Measurements from ENCODE around the gene WNT4. TPM values are rescaled to one million over a fixed set of nuclear protein-coding genes. Genes with fewer than 3 reads are reported as not detected.
A peak's percentile ranks its signal among the peaks of the same experiment; 100 is the strongest.

The WNT4 gene
- total and polyA plus RNA-seq, 9 of the 15 experiments (the other 6 are each of a cell fraction or from before 2014, with no cell fraction given) = 0.01 TPM; not detected in 8

GRCh38 chr1:22075718-22076117 lies 67.2 kb downstream of the WNT4 start:
- POLR2A ChIA-PET = interaction anchor here (0.6 to 2.7 kb wide), 4 partner anchors 10 to 832 kb away, joined by 3 to 25 read pairs (median 3); partner anchors contain the start of gene CDC42
- no peak for FAIRE-seq
- Histone ChIP-seq H3K4me2 (ENCODE audit: insufficient read depth, low read length) (peak overlapping the region; percentile 7; the same call in 1 of the 2 replicates), H3K9ac (ENCODE audit: insufficient read depth in 1 of 2, low read depth in 2 of 2, low read length in 2 of 2) (no peak overlapping the region), H3K4me3 (no peak overlapping the region), H3K9me1 (ENCODE audit: control insufficient read depth, insufficient read depth, low read length) (peaks cover 3% of the 10 kb centered on the region), H3K9me3 (replicated peaks; ENCODE audit: control insufficient read depth, insufficient read depth, low read depth, low read length) (no peaks in the 10 kb centered on the region), H4K20me1 (replicated peaks; ENCODE audit: control insufficient read depth, insufficient read depth, low read length) (peaks cover 34% of the 10 kb centered on the region), H3K79me2 (ENCODE audit: control insufficient read depth, insufficient read depth, low read length) (peaks cover 95% of the 10 kb centered on the region), H3K27me3 (ENCODE audit: control insufficient read depth in 2 of 2, insufficient read depth in 2 of 2, low read length in 2 of 2) (no peaks in the 10 kb centered on the region), H3K27ac (ENCODE audit: extremely low read depth, low read depth, low read length) (peak overlapping the region; percentile 19; the same call in 1 of the 3 replicates), H2AFZ (ENCODE audit: low read depth, low read length) (no peak overlapping the region), H3K36me3 (ENCODE audit: control insufficient read depth, insufficient read depth, low read length) (peaks cover 79% of the 10 kb centered on the region), H3K4me1 (replicated peaks in 1 of 2; ENCODE audit: control insufficient read depth in 2 of 2, insufficient read depth in 2 of 2, low read length in 2 of 2) (peaks cover 13 to 22% of the 10 kb centered on the region in 2 experiments)
- in situ Hi-C loops (cut with MboI) (no loop called here), intact Hi-C loops (cut with micrococcal nuclease) (no loop called here)
- no peak for DNase-seq (ENCODE audit: extremely low read depth in 1 of 4, low spot score in 3 of 4)
- CTCF ChIA-PET (ENCODE audit: low intra/inter-chr PET ratio) = no interaction called here
- ATAC-seq = peak; percentile 48
- WGBS (ENCODE audit: insufficient coverage, low coverage, missing lambda C conversion rate) = 34% methylated on average over 2 of the region's 2 CpGs
- BruUV-seq (replicated peaks) = no TSS peak
- TF ChIP-seq PHF8 (IDR thresholded peaks at IDR 0.05; ENCODE audit: borderline replicate concordance, low read length) = no peak
- TF ChIP-seq HMBOX1 (IDR thresholded peaks at IDR 0.05) = peak; percentile 67; the same call in 1 of the 2 replicates
- no peak for TF ChIP-seq ZBTB8A (IDR thresholded peaks at IDR 0.05; ENCODE audit: partially characterized antibody)
- no peak for TF ChIP-seq ZNF592 (IDR thresholded peaks at IDR 0.05)
- TF ChIP-seq AFF4 (CRISPR knock-in tag; IDR thresholded peaks at IDR 0.05) = 0 out of 2 replicates have a peak, but pooled peaks have one; percentile 32
- TF ChIP-seq ARID3A (IDR thresholded peaks at IDR 0.05; ENCODE audit: borderline replicate concordance, low read depth, low read length) = 0 out of 2 replicates have a peak, but pooled peaks have one; percentile 14
- 0 out of 2 replicates have a peak, but pooled peaks have one; percentile 10 for TF ChIP-seq MTA1 (IDR thresholded peaks at IDR 0.05; ENCODE audit: borderline replicate concordance)
- peak; percentile 24; the same call in 1 of the 2 replicates for TF ChIP-seq SMARCE1 (IDR thresholded peaks at IDR 0.05)
- no peak for TF ChIP-seq TAL1 (IDR thresholded peaks at IDR 0.05)
